HL-60/S4 treated with retinoic acid at 250 ng/mL for 4 days and 3 days (cell line): ENCODE data around the gene AKAP13.

Experiments used
- in situ Hi-C: fragments of 300-500 bp; cut with MboI; formaldehyde crosslinking; loops from 2 replicates; pipeline ENCODE4 v1.7.0; 2022; ENCODE audit warnings: low sequenced_read_pairs

AKAP13 gene

DNA sequence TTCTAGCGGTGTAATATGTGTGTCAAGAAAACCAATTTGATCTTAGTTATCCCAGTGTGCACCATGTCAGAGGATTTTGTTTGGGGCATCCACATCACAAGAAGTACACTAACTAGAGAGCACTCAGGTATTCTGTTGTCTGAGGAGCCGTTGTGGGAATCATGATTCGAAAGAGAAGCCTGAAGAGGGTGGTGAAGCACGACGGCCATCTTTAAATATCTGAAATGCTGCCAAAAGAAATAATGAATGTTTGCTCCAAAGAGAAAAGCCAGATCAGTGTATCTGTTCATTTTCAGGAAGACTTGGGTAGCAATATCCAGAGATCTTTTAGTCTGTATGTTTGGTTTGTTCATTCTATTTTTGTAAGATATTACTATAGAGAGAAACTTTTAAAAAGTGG is 233.7 kb downstream of the AKAP13 start:
- in situ Hi-C loops: no loop called here

DNA sequence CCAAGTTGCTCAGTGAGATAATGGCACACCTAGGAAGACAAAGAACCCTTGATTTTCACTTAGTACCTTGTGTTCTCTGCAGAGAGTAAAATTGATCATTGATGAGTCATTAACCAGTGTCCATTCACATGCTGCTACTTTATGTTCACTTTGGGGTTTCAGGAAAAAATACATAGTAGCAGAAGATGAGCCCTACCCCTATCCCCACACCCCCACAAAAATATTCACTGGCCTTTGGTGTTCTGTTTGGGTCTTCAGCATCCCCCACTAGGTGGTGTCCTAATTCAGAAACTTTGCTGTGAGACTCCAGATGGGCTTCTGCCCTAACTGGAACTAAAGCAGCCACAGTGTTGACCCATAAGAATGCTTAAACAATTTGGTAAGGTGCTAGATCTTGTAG is 235.5 kb downstream of the AKAP13 start:
- in situ Hi-C loops: no loop called here

DNA sequence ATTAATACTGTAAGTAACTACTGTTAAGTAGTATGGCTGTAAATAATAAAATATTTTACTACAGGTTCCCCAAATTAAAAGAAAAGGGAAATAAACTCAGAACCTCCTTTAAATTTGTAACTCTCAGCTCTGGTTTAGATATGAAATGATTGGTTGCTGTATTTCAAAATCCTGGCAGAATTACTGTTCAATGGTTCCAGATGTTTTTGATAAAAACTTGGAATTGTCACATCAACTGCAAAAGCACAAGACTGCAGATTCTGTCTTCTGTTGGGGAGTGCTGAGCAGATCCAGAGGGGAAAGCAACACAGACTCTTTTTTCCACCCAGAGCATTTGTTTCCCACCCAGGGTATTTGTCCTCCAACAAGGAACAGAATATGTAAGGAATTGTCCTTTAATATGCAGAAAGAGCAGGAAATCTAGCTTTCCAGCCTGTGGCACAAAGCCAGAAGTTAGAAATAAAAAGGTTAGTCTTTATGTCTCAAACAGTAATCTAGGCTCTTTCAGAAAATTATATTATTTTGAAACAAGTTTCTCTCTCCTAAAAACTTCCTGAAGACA is 236.2 kb downstream of the AKAP13 start:
- in situ Hi-C loops: no loop called here

DNA sequence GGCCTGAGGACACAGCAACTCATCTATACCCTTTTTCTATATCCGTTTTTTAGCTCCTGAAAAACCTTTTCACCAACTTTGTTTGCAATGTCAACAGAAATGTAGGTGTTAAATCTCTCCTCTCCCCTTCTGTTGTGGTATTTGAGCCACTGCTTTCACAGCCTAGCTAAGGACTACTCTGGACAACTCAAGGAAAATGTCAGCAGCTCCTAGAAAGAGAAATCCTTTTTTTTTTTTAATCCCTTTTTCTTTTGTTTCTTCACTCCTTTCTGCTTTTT is 237.8 kb downstream of the AKAP13 start:
- in situ Hi-C loops: no loop called here

DNA sequence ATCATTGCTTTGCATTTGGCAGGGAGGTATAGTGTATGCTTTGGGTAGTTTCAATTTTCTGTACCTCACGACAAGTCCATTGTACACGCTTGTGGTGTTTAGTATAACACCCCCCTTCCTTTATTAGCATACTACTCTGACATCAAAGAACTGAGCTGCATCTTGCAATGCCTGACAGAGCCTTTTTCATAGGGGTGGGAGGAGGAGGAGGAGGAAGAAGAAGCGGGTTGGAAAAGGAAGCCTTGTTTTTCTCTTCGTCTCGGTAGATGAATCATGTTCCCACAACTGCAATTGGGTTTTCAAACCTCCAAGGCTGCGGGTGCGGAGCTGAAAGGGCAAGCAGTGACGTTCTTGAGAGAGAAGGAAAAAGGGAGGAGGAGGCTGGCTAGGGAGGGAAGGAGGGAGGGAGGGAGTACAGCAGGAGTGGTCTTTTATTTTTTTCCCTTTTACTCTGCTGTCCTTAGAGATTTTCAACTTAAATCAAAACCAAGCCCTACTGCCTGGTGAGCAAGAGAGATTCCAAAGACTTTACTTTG is 238.6 kb downstream of the AKAP13 start:
- in situ Hi-C loops: no loop called here

DNA sequence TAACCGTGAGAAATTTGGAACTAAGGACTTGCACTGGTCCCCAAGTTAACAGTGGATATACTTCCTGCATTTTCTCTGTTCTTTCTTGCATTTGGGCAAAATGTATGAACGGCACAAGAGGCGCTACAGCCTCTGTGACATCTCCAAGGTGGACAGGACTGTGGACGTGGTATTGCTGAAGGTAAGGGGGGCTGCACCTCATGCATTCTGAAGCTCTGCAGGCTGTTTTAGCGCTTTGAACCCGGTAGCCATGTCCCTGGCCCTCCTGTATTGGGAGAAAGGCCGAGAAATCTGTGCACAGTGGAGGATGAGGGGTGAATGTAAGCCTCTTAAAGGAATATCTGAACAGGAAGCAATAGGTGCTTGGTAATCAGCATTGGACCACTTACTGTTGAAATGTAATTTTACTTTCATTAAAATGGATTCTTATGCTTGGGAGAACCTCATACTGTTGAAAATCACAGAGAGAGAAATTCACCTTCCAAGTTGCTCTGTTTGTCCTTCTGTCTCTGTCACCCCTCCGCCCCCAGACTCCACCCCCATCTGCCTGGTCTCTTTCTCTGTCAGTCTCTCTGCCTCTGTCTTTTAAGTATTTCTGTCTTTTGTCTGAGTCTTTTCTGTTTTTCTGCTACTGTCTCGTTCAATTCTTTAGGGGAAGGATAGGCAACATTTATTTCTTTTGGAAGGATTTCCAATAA is 239.7 kb downstream of the AKAP13 start:
- in situ Hi-C loops: no loop called here

DNA sequence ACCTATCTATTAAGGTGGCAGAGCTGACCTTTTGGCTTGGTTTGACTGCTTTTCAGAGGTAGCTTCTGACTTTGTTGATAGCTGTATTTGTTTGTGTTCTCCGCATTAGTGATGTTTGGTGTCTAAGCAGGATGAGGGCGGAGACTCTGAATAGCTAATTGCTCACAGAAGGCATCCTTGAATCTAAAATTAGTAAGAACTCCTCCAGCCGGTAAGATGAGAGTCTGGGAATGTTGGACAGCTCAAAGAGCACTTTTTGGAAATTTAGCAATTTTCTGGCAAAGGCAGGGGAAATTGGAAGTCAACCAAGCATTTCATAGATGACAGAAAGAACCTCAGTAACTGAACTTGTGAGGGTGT is 240.3 kb downstream of the AKAP13 start:
- in situ Hi-C loops: no loop called here

DNA sequence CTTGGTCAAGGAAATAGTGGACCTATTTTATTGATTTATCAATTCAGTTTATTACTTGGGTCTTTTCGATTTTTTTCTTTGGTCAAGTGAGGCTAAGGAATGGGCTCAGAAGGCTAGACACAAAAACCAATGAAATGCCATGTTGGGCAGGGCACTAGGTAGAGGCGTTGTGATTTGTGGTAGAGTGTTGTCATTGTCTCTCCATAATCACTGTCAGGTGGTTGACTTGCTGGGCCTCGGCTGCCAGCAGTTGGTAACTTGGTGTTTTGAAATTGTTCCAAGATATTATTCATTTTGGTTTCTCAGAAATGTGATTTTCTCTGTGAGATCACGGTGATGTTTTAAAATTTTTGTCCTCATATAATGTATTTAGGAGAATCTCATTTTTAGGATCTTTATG is 240.7 kb downstream of the AKAP13 start:
- in situ Hi-C loops: no loop called here

DNA sequence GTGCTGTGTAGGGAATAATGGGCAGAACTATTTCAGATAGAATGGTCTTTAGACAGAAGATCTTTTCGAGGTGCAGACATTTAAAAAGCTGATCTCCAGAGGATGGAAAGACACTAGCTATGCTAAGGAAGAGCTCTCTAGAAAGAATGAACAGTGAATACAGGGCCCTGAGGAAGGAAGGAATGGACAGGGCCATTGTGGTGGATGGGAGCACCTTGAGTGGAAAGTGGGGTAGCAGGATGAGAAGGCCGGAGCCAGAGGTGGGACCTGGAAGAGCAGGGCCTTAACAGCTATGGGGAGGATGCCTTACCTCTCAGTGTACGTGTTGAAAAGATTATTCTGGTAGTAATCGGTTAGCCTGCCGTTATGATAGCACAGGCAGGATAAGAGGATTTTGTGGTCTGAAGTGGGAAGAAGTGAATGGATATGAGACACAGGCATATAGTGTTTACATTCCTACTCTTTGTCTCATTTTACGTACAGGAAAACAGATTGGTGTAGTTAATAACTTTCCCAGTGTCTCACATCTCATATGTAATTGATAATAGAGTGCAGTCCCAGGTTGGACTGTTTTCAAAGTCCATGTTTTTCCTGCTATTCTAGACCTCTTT is 241.9 kb downstream of the AKAP13 start:
- in situ Hi-C loops: no loop called here

DNA sequence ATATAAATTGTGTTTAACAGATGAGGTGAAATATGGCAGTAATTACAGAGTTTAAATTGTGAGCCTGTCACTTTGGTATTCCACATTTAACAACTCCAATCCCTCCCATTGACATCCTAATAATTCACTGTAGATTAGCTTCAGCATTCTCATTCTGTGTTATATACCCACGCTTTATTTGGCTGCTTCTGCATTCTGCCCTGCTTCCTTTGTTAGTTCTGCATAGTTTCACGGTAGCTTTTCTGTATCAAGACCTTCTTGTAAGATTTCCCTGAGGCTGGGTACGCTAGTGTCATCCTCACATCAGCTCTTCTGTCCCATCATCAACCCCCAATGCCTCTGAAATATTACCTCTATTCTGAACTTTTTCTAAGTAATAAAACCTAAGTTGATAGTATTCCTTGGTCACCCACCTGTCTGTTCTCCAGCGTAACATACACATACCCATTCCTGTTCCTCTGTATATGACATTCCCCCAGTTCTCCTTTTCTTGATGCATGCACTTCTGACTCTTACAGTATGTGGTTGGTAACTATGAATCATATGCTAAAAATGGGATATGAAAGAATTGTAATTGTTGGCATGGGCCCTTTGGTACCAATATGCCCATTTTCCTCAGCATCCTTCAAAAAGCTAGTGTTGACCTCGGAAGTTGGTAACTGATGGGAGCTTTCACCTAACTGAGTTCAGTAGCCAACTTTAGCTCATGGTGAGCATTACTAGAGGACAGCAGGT is 243.1 kb downstream of the AKAP13 start:
- in situ Hi-C loops: no loop called here

DNA sequence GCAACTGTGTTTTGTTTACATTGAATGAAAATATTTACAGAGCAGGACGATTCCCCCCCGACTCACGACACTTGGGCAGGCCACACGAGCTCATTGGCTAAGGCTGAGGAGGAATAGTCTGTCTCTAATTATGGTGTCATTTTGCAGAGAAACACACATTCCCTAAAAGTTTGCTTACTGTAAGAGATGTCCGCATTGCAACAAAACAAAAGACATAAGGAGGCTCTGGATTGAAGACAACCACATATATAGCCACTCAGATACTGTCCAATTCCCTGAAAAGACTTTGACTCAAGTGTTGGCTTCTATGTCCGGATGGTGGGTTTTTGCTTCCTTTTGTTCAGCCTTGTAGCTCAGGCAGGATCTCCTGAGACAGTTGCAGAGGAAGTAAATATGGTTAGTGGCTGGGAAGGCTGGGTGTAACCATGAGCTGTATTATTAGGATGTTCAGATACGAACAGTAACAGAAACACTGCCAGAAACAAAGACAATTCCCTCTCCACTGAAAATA is 243.9 kb downstream of the AKAP13 start:
- in situ Hi-C loops: no loop called here

DNA sequence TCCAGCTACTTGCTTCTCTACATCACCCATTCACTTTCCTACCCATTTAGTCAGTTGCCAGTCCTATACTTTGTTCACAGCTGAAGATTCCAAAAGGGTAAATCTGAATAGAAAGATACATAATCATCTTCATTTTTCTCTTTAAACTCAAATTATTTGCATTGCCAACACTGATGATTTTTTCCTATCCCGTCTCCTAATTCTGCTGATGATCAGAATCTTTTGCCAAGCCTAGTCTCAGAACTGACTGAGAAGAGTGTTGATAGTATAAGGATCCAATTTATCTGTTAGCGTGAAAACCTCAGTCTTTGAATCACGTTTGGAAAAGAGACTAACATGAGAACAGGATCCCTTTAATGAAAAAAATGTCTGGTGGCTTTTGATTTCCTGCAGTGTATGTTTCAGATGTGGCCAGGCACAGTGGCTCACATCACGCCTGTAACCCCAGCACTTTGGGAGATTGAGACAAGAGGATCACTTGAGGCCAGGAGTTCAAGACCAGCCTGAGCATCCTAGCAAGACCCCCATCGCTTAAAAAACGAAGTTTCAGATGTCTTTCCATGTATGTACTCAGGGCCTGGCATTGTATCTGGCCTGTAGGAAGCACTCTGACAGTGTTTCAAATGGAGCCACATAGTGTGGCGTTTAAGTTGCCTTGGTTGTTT is 244.9 kb downstream of the AKAP13 start:
- in situ Hi-C loops: no loop called here

DNA sequence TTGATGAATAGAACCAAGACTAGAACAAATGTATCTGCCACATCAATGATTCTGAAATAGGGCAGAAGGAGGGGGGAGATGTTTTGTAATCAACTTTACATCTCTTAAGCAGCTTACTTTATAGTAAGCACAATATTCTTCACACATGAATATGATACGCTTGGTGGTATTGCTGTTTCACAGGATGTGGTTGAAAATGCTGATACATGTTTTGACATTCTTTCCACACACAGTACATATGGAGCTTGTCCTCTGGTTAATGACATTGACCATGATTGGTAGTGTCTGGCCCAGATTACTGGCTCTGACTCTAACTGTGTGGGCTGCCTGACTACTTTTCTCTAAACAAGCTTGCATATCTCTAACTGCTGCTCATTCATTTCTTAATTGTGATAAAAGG is 245.5 kb downstream of the AKAP13 start:
- in situ Hi-C loops: no loop called here

DNA sequence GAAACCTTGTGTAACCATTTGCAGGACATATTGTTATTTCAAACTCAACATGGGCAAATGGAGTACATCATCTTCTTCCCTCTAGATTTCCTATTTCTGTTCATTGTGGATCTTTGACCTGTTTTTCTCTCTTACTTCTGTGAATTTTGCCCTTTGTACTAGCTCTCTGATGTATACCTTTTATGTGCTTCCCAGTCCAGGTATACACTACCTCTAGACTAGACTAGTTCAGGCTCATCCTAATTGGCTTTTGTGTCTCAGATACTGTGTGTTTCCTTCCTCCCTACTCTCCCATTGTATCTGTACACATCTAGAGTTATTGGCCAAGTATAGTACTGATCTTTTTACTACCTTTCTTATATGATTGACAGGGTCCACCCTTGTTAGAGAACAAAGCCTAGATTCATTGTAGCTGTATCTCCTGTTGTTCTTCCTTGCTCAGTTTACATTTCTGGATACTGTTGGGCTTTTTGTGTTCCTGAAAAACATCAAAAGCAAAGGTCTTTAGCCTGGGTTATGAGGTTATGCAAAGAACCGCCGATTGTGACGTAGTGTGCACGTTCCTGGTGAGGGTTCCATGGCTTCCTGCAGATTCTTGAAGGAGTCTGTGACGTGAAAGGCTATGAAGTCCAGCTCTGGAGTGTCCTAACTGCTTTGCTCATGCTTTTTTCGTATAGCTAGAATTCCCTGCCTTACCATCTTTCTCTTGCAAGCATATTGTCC is 247.0 kb downstream of the AKAP13 start:
- in situ Hi-C loops: no loop called here

DNA sequence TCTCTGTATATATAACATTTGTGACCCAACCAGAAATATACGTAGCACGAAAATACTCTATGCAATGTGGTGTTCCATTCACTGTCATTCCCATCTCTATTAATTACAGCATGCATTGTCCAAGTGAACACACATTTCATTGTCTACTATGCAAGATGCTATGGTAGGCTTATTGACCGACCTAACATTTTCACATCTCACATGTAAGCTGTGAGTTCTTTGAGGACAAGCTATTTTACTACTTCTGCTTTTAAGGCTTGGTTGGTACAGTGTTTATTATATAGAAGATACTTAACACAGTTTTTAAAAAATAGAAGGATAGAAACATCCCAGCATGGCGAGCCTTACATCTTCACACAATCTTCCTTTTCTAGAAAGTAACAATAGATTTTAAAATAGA is 249.9 kb downstream of the AKAP13 start:
- in situ Hi-C loops: no loop called here

DNA sequence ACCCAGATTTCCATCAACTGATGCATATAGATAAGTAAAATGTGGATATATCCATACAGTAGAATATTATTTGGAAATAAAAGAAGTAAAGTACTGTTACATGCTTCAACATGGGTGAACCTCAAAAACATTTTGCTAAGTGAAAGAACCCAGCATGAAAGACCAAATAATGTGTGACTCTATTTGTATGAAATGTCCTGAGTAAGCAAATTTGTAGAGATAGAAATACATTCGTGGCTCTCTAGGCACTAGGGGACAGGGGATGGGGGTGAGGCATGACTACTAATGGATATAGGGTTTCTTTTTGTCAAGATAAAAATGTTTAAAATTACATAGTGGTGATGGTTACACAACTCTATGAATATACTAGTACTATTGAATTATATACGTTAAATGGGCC is 250.6 kb downstream of the AKAP13 start:
- in situ Hi-C loops: no loop called here

DNA sequence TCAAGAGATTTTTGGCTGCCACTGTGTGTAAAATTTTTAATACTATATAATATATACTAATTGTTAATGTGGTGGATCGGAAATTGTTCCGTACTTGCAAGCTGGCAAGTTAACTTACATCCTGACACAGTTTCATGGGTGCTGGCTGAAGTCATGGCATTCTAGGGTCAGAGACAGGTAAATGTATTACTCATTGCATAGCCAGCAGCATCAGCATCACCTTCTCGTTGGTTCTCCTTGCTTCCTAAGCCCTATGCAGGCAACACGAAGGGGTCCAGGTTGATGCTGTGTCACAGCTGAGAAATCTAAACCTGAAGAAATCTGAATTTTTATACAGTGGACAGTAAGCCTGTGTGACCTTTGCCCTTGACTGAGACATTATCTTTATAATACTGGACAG is 251.6 kb downstream of the AKAP13 start:
- in situ Hi-C loops: no loop called here

DNA sequence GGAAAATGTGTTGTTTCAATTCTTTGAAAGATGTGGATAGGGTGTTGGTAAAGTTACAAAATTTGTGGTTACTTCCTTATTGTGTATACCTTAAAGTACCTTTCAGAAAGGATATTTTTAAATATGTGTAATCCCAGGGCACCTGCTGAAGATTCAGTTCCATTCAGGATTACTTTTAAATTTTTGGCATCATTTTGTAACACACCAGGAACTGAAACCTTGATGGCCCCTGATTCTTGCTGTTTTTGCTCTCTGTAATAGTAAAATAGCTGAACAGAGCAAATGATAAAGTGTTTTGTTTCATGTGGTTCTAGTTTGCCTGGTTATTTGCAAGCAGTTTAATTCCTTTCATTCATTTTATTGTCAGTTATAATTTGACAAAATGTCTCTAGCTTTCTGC is 253.5 kb downstream of the AKAP13 start:
- in situ Hi-C loops: no loop called here

DNA sequence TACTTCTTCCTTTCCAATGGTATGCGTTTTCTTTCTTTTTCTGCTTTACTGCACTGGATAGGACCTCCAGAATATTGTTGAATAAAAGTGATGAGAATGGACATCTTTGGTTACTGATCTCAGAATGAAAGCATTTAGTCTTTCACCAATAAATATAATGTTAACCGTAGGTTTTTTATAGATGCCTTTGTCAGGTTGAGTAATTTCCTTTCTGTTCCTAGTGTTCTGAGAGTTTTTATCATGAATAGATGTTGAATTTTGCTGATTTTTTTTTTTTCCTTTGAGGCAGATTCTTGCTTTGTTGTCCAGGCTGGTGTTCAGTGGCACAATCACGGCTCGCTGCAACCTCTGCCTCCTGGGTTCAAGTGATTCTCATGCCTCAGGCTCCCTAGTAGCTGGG is 255.9 kb downstream of the AKAP13 start:
- in situ Hi-C loops: no loop called here

DNA sequence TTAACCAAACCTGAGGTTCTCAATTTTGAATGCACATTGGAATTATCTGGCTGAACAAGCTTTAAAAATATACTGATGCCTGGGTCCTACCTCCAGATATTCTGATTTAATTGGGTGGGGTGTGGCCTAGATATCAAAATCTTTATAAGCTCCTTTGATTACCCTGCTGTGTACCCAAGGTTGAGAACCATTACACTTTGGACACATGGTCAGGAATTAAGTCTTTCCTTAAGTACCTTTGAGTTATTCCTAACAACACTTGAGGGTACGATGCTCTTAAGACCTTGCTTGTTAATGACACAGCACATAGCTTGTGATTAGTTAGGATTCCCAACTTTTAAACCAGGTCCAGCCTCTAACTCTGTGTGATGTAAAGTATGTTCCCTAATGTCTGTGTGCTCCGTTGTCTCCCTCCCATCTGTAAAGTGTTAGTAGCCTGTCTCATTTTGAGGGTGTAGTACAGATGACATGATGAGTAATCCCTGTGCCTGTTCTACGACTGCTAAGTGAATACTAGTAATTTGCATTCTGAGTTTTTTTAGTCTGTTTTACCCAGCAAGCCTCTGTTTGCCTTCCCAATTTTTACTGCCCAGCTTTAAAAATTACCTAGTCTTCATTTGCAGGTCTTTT is 259.5 kb downstream of the AKAP13 start:
- in situ Hi-C loops: no loop called here
